Regular cardiac myocyte (primary cell): ENCODE measurements around the gene VDAC1. TPM values are rescaled to one million over a fixed set of nuclear protein-coding genes. Genes with fewer than 3 reads are reported as not detected.

ENCODE experiments used
- total RNA-seq: library from RNA; depleted of rRNA; stranded (reverse); fragments of >200 nt; gene quantifications from 2 replicates; pipeline ENCODE4 v1.2.3, GENCODE V29; 2014

The VDAC1 gene
- total RNA-seq: 462 and 530 TPM in 2 replicates

GRCh38 chr5:134004626-134005416, at the start of gene VDAC1:
VDAC1 (minus strand) TSS chr5:134004975; CDS start chr5:133993012, 11,963 bp downstream.

GRCh38 chr5:133968204-133968980, 36.4 kb downstream of the VDAC1 start, which contains the start of gene C5orf15:
C5orf15 (minus strand) TSS chr5:133968625; CDS start chr5:133968584, 41 bp downstream.

Other genes starting within 250 kb of the VDAC1 start
- 48.5 and 74.1 TPM in 2 replicates for gene C5orf15, start 36.4 kb downstream of the VDAC1 start, total RNA-seq
- under 0.01 and 0.38 TPM in 2 replicates for gene TCF7, start 109.7 kb upstream of the VDAC1 start, total RNA-seq
- 271 and 285 TPM in 2 replicates for gene SKP1, start 172.0 kb upstream of the VDAC1 start, total RNA-seq
- 64.3 and 157 TPM in 2 replicates for gene PPP2CA, start 221.1 kb upstream of the VDAC1 start, total RNA-seq